ENCODE data around the gene PROCR.

PROCR gene

DNA sequence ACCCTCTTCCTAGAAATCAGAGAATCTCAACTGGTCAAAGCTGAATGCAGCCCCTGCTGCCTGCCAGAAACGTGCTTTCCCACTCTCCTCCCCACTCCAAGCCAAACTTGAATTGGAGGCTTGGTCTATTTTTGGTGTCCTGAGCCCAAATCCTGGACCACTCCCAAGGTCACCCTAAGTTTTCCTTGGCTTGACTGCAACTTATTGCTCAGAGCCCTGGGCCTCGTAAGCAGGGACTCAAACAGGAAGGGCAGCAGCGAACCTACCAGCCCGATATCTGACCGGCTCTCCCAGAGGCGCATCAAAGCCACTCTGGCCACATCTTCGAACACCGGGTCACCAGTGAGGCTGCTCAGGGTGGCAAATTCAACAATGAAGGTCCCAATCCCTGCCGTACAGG is 37.4 kb upstream of the PROCR start:
- H3K27ac ChIP-seq, result no peak overlapping the region
- TF ChIP-seq, protein P1, sequence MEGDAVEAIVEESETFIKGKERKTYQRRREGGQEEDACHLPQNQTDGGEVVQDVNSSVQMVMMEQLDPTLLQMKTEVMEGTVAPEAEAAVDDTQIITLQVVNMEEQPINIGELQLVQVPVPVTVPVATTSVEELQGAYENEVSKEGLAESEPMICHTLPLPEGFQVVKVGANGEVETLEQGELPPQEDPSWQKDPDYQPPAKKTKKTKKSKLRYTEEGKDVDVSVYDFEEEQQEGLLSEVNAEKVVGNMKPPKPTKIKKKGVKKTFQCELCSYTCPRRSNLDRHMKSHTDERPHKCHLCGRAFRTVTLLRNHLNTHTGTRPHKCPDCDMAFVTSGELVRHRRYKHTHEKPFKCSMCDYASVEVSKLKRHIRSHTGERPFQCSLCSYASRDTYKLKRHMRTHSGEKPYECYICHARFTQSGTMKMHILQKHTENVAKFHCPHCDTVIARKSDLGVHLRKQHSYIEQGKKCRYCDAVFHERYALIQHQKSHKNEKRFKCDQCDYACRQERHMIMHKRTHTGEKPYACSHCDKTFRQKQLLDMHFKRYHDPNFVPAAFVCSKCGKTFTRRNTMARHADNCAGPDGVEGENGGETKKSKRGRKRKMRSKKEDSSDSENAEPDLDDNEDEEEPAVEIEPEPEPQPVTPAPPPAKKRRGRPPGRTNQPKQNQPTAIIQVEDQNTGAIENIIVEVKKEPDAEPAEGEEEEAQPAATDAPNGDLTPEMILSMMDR (conservative IDR thresholded peaks at IDR 0.05), result no peak

DNA sequence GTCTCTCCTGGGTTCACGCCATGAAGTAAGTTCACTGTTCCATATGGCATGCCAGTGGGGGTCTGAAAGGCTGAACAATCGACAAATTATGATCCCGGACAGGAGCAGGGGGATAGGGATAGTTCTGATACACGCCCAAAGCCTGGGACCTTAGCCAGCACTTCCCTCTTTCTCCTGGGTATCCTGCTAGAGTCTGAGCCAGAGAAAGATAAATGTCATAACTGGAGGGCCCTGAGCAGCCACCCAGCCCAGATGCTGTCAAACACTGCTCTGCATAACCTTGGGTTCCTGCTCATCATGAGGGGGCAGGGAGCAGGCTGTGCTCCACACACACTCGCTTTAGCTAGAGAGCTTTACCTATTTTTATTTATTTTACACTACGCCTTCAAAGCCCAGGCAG is 37.0 kb upstream of the PROCR start:
- H3K27ac ChIP-seq, result no peak overlapping the region
- TF ChIP-seq, protein P1 (conservative IDR thresholded peaks at IDR 0.05), result no peak

DNA sequence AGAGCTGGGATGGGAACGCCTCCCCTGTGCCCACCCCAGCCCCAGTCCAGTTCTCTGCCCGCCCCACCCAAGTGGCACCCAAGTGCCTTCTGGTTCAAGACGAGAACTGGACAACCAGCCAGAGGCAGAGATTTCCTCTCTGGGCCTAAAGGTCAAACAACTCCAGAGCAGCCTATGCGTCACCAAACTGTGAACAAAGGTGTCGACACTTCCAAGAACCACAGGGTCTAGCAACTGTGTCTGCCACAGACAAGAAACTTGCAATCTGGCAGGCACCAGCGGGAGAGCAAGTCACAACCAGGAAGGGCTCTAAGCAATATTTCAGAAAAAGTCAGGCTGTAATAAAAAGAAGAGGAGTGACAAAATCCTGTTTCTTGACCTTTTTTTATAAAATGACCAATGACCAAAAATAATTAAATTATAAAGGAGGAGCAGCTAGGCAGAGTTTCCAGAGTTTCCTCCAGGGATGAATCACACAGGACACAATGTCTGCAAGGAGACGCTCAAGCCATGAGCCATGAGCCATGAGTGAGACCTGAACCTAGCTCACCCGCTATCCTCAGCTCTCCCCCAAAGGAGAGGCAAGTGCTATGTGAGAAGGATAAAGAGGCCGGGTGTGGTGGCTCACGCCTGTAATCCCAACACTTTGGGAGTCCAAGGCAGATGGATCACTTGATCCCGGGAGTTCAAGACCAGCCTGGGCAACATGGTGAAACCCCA is 35.8 kb upstream of the PROCR start:
- no peak overlapping the region for H3K27ac ChIP-seq
- TF ChIP-seq, protein P1 (conservative IDR thresholded peaks at IDR 0.05), result no peak

DNA sequence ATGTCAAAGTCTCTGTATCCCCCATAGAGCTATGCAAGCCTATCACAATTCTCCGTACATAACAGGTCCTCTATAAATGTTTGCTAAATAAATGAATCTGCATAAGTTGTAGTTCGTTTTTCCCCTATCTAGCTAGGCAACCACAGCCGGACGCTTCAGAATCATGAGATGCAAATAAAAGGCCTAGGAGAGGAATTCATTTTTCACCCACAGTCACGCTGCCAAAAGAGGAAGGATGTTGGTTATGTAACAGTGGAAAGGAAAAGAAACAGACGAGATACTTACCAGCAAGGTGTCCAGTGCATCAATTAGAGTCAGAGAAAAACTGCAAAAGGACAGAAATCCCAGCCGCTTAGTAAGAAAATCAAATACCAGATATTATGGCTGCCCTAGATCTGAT is 27.2 kb upstream of the PROCR start:
- TF ChIP-seq, protein P1 (conservative IDR thresholded peaks at IDR 0.05), result no peak
- H3K27ac ChIP-seq, result no peak overlapping the region

DNA sequence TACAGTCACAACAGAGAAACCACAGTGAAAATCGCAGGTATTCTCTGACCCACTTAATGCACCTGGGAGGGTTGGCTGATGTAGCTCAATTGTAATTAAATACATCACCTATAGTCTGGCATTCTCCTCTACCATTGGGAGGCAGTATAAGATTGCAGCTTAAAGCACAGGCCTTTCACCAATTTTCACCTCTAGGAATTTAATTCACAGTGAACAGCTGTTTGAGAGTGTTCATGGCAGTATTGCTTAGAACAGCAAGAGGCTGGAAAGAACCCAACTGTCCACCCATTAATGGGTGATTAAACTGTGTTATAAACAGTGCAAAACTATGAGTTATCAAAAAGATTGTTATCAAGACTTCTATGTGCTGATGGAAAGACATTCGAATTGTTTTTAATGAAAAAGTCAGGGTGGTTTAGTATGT is 26.7 kb upstream of the PROCR start:
- TF ChIP-seq, protein P1 (conservative IDR thresholded peaks at IDR 0.05), result peak; percentile 97
- H3K27ac ChIP-seq, result 0 out of 2 replicates have a peak overlapping the region, but pooled peaks have one; percentile 86

DNA sequence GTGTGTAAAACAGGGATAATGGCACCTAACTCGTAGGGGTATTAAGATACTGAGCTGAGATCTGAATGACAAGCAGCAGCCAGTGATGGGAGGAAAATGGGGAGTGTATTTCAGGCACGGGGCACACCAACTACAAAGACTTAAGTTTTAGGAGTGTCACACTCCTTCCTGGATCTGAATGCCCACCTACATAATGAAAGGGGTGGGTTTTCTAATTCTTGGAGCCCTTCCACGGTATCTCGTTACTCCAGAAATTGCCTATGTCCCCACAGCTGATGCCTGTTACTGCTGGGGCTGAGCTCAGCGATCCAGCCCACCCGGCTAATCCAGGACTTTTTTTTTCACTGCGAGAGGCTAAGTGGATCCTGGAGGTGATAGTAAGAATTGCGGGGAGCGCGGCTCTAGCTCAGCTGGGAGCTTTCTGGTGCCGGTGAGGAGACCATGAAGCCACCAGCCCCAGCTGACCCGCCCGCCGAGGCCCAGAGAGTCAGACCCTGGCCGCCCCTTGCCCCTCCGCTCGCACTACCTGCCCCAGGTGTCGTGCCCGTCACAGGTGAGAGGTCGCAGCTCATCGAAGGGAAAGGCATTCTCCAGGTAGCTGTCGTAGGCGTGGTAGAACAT is 25.5 kb upstream of the PROCR start:
- peak overlapping the region; percentile 86 for H3K27ac ChIP-seq
- TF ChIP-seq, protein P1 (conservative IDR thresholded peaks at IDR 0.05), result no peak

DNA sequence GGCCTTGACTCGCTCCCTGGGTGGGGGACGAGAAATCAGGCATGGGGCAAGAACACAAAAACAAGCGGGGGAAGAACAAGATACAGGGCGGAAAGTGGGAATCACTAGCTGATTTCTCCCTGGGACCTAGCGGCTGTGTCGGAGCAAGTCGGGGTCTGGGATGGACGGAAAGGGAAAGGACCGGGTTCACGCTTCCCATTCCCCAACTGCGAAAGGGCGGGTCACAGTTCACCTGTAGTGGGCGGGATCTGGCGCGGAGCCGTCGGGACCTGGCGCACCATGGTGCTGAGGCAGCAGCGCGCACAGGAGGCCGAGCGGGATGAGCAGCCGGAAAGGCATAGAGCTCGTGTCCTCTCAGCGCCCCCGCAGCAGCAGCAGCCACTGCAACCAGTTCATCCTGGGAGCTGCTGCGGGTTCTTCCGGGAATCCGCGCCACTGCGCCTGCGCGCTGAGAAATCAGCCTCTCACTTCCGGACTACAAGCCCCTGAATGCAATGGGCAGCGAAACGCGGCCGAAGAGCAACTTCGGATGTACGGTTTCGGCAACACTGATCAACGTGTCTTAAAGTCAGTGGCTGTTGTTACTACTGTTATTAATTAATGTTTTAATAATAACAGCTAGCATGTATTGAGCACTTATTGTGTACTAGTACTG is 24.8 kb upstream of the PROCR start, which contains the start of gene EDEM2:
TSS of gene EDEM2 (minus strand) at position 417 of the 655 bp plus-strand sequence. CDS start at position 339, 78 bp downstream.
- TF ChIP-seq, protein P1 (conservative IDR thresholded peaks at IDR 0.05), result no peak
- H3K27ac ChIP-seq, result peak within 1 kb of the TSS; percentile 86

DNA sequence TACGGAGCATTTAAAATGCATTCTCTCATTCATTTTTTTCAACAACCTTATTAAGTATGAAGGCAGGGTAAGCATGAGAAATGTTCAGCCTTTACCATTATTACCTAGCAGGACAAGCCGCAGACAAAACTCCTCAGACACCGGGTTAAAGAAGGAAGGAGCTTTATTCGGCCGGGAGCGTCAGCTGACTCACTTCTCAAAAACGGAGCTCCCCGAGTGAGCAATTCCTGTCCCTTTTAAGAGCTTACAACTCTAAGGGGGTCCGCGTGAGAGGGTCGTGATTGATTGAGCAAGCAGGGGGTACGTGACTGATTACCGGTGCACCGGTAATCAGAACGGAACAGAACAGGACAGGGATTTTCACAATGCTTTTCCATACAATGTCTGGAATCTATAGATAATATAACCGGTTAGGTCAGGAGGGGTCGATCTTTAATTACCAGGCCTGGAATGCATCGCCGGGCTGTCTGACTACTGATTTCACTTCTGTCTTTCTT is 24.2 kb upstream of the PROCR start:
- H3K27ac ChIP-seq, result peak overlapping the region; percentile 86

Measured in VCaP (cell line).